Neural progenitor cell (in vitro differentiated cells): ENCODE data around the gene MAGEA1. TPM values are rescaled to one million over a fixed set of nuclear protein-coding genes. Genes with fewer than 3 reads are reported as not detected.
"Not testable (repeated sequence)": the region's sequence is repeated elsewhere in the genome, so short reads cannot be mapped to it uniquely, and the experiment has no call there.

Experiments
- DNase-seq: peaks from one replicate; pipeline ENCODE4 v3.0.0-alpha.2; 2016; ENCODE audit warnings: low spot score
- H2AFZ ChIP-seq: fragments of 200-600 bp; sonication (generic); replicated peaks from 2 replicates; pipeline ENCODE4 v1.6.1; 2016; ENCODE audit warnings: antibody characterized with exemption
- H3F3A ChIP-seq: fragments of 200-600 bp; sonication (generic); 2 replicates; pipeline ENCODE4 v1.6.1; 2016; ENCODE audit warnings: antibody characterized with exemption, low read depth
- H3K27ac ChIP-seq: fragments of 200-600 bp; sonication (generic); 2 replicates; pipeline ENCODE4 v1.5.1; 2016; ENCODE audit warnings: mild to moderate bottlenecking
- H3K27me3 ChIP-seq: fragments of 200-600 bp; sonication (generic); 2 replicates; pipeline ENCODE4 v1.6.1; 2016; ENCODE audit warnings: mild to moderate bottlenecking, moderate library complexity
- H3K36me3 ChIP-seq: fragments of 200-600 bp; sonication (generic); 2 replicates; pipeline ENCODE4 v1.5.1; 2016
- H3K4me1 ChIP-seq: fragments of 200-600 bp; sonication (generic); 2 replicates; pipeline ENCODE4 v1.6.1; 2016; ENCODE audit warnings: mixed run types
- H3K4me2 ChIP-seq: fragments of 200-600 bp; sonication (generic); 2 replicates; pipeline ENCODE4 v1.6.1; 2016
- H3K4me3 ChIP-seq: fragments of 200-600 bp; sonication (generic); 2 replicates; pipeline ENCODE4 v1.5.1; 2016
- H3K79me2 ChIP-seq: fragments of 200-600 bp; sonication (generic); 2 replicates; pipeline ENCODE4 v1.6.1; 2016; ENCODE audit warnings: low read depth
- H3K9ac ChIP-seq: fragments of 200-600 bp; sonication (generic); 2 replicates; pipeline ENCODE4 v1.6.1; 2016
- H3K9me3 ChIP-seq: fragments of 200-600 bp; sonication (generic); 2 replicates; pipeline ENCODE4 v1.5.1; 2016; ENCODE audit warnings: low read depth
- H4K20me1 ChIP-seq: fragments of 200-600 bp; sonication (generic); 2 replicates; pipeline ENCODE4 v1.6.1; 2016; ENCODE audit warnings: low read depth
- H3K27ac Mint-ChIP-seq: 3 replicates; pipeline ENCODE4 v1.8.0; 2021; ENCODE audit warnings: mixed read lengths
- H3K27me3 Mint-ChIP-seq: 2 replicates; pipeline ENCODE4 v1.8.0; 2022; ENCODE audit warnings: low read depth, mild to moderate bottlenecking, inconsistent platforms, moderate library complexity, mixed read lengths; ENCODE audit not compliant: insufficient read depth
- H3K36me3 Mint-ChIP-seq: 3 replicates; pipeline ENCODE4 v1.8.0; 2021; ENCODE audit warnings: mixed read lengths
- H3K4me1 Mint-ChIP-seq: 3 replicates; pipeline ENCODE4 v1.8.0; 2021; ENCODE audit warnings: mixed read lengths
- H3K4me3 Mint-ChIP-seq: 3 replicates; pipeline ENCODE4 v1.8.0; 2021; ENCODE audit warnings: mild to moderate bottlenecking, moderate library complexity, mixed read lengths
- H3K9me3 Mint-ChIP-seq: 3 replicates; pipeline ENCODE4 v1.8.0; 2020; ENCODE audit warnings: mixed read lengths
- EZH2 ChIP-seq: fragments of 200-600 bp; sonication (generic); IDR thresholded peaks from 2 replicates; pipeline ENCODE4 v1.6.1; 2017; ENCODE audit warnings: antibody characterized with exemption, mild to moderate bottlenecking, moderate library complexity
- EZH2phosphoT487 ChIP-seq: fragments of 200-600 bp; sonication (generic); IDR thresholded peaks from 2 replicates; pipeline ENCODE4 v1.6.1; 2017; ENCODE audit warnings: antibody characterized with exemption
- total RNA-seq: library from RNA; depleted of rRNA; stranded (reverse); fragments of >200 nt; gene quantifications from 2 replicates; pipeline ENCODE4 v1.2.3, GENCODE V29; 2015; ENCODE audit warnings: low replicate concordance
- TF ChIP-seq, protein P1 (sequence below): fragments of 200-600 bp; sonication (generic); IDR thresholded peaks from 2 replicates; pipeline ENCODE4 v1.5.1; 2017; ENCODE audit warnings: antibody characterized with exemption, mild to moderate bottlenecking

The MAGEA1 gene
- total RNA-seq, 1 donor from 2014 or later: not detected

DNA sequence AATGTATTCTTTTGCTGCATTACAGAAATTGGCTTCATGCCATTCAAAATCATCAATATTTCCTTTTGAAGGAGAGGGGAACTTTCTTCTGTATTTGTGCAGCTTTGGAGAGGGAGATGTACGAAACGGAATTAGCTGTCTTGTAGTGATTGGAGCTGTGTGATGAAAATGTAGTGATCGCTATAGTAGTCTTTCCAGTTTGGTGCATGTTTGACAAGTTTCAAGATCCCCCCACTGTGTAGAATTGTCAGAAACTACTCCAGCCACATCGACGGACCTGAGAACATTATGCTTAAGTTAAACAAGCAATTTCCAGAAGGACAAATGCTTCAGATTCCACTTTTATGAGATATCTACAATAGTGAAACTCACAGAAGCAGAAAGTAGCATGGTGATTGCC, 21.6 kb upstream of the MAGEA1 start:
- no peak overlapping the region for H3K4me3 Mint-ChIP-seq
- H3K27me3 ChIP-seq: no peaks in the 10 kb centered on the region
- H3K9ac ChIP-seq: no peak overlapping the region
- no peak for DNase-seq
- no peaks in the 10 kb centered on the region for H3K36me3 Mint-ChIP-seq
- H3K4me1 Mint-ChIP-seq: no peaks in the 10 kb centered on the region
- no peaks in the 10 kb centered on the region for H3F3A ChIP-seq
- no peak overlapping the region for H3K27ac ChIP-seq
- no peaks in the 10 kb centered on the region for H3K36me3 ChIP-seq
- H2AFZ ChIP-seq: no peak overlapping the region
- H3K4me2 ChIP-seq: no peak overlapping the region
- no peaks in the 10 kb centered on the region for H3K9me3 ChIP-seq
- H4K20me1 ChIP-seq: no peaks in the 10 kb centered on the region
- H3K9me3 Mint-ChIP-seq: peaks cover 6% of the 10 kb centered on the region
- peaks cover 4% of the 10 kb centered on the region for H3K27me3 Mint-ChIP-seq
- H3K79me2 ChIP-seq: no peaks in the 10 kb centered on the region
- no peak overlapping the region for H3K4me3 ChIP-seq
- no peak overlapping the region for H3K27ac Mint-ChIP-seq
- TF ChIP-seq EZH2: no peak
- TF ChIP-seq, protein P1, sequence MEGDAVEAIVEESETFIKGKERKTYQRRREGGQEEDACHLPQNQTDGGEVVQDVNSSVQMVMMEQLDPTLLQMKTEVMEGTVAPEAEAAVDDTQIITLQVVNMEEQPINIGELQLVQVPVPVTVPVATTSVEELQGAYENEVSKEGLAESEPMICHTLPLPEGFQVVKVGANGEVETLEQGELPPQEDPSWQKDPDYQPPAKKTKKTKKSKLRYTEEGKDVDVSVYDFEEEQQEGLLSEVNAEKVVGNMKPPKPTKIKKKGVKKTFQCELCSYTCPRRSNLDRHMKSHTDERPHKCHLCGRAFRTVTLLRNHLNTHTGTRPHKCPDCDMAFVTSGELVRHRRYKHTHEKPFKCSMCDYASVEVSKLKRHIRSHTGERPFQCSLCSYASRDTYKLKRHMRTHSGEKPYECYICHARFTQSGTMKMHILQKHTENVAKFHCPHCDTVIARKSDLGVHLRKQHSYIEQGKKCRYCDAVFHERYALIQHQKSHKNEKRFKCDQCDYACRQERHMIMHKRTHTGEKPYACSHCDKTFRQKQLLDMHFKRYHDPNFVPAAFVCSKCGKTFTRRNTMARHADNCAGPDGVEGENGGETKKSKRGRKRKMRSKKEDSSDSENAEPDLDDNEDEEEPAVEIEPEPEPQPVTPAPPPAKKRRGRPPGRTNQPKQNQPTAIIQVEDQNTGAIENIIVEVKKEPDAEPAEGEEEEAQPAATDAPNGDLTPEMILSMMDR: no peak
- no peak for TF ChIP-seq EZH2phosphoT487
- no peaks in the 10 kb centered on the region for H3K4me1 ChIP-seq

- Histone ChIP-seq H3K9me3 (no peaks in the 10 kb centered on the region), H3K27me3 (no peaks in the 10 kb centered on the region), H3K9ac (no peak overlapping the region), H3F3A (no peaks in the 10 kb centered on the region), H3K27ac (no peak overlapping the region), H2AFZ (no peak overlapping the region), H3K4me3 (no peak overlapping the region), H3K79me2 (no peaks in the 10 kb centered on the region), H4K20me1 (no peaks in the 10 kb centered on the region), H3K36me3 (no peaks in the 10 kb centered on the region), H3K4me2 (no peak overlapping the region), H3K4me1 (no peaks in the 10 kb centered on the region)
- Mint-ChIP-seq H3K4me1 (no peaks in the 10 kb centered on the region), H3K27me3 (peaks cover 4% of the 10 kb centered on the region), H3K4me3 (no peak overlapping the region), H3K9me3 (peaks cover 6% of the 10 kb centered on the region), H3K36me3 (no peaks in the 10 kb centered on the region), H3K27ac (no peak overlapping the region)
- no peak for DNase-seq
- TF ChIP-seq, protein P1: no peak
- TF ChIP-seq EZH2phosphoT487 (no peak), EZH2 (no peak)
These were observed 20.8 kb upstream of the MAGEA1 start for GRCh38 chrX:153158319-153158718.

DNA sequence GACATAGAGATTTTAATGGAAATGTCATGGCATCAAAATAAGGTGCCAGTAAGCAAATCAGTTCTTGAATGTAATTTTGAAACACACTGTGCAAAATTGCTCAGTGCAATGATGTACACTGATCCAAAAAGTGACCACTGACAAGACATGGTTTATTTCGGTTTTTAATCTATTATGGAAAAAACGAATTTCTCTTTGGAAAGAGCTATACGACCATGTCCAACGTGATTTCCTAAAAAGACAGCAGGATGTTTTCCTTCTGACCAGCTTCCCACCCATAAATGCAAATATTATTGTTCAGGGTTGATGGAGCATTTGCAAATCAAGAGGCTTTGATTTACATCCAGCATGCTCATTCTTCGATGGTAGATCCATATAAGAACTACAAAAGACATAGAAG, 17.1 kb upstream of the MAGEA1 start:
- Mint-ChIP-seq H3K9me3 (peaks cover 10% of the 10 kb centered on the region), H3K4me3 (no peak overlapping the region), H3K36me3 (no peaks in the 10 kb centered on the region), H3K27ac (no peak overlapping the region), H3K4me1 (peaks cover 5% of the 10 kb centered on the region), H3K27me3 (no peaks in the 10 kb centered on the region)
- H3K36me3 ChIP-seq: no peaks in the 10 kb centered on the region
- no peaks in the 10 kb centered on the region for H3K27me3 ChIP-seq
- no peaks in the 10 kb centered on the region for H3K9me3 ChIP-seq
- no peak overlapping the region for H3K4me3 ChIP-seq
- H3K4me2 ChIP-seq: no peak overlapping the region
- no peaks in the 10 kb centered on the region for H3K4me1 ChIP-seq
- no peak for DNase-seq
- H3K79me2 ChIP-seq: no peaks in the 10 kb centered on the region
- H3K9ac ChIP-seq: no peak overlapping the region
- H3F3A ChIP-seq: no peaks in the 10 kb centered on the region
- no peak overlapping the region for H3K27ac ChIP-seq
- TF ChIP-seq EZH2phosphoT487 (no peak), EZH2 (no peak)
- TF ChIP-seq, protein P1: no peak
- no peaks in the 10 kb centered on the region for H4K20me1 ChIP-seq
- H2AFZ ChIP-seq: no peak overlapping the region

DNA sequence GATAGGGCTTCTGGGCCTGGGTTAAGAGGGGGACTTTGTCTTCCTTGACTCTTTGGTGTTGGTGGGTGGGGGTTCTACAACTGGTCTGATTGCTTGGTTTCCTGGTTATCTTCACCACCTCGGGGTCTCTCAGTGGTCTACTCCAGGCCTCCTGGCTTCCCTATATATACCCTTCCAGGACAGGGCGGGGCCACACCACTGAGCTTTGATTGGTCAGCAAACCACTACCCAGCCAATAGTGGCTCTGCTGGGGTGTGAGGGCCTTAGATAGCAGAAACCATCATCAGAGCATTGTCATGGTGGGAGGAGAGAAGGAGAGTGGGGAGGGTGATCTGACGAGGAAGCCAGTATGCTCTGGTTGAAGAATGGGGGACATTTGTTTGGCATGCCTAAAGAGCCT, 14.4 kb upstream of the MAGEA1 start:
- no peaks in the 10 kb centered on the region for H3K9me3 ChIP-seq
- H3K27me3 Mint-ChIP-seq: no peaks in the 10 kb centered on the region
- H3K9ac ChIP-seq: no peak overlapping the region
- peaks cover 5% of the 10 kb centered on the region for H3K4me1 Mint-ChIP-seq
- H3K27me3 ChIP-seq: no peaks in the 10 kb centered on the region
- no peaks in the 10 kb centered on the region for H3K79me2 ChIP-seq
- no peak for DNase-seq
- no peak overlapping the region for H2AFZ ChIP-seq
- H3K4me3 Mint-ChIP-seq: no peak overlapping the region
- H3K9me3 Mint-ChIP-seq: peaks cover 13% of the 10 kb centered on the region
- H3K36me3 Mint-ChIP-seq: no peaks in the 10 kb centered on the region
- no peak overlapping the region for H3K27ac ChIP-seq
- H3K36me3 ChIP-seq: no peaks in the 10 kb centered on the region
- H3K4me1 ChIP-seq: no peaks in the 10 kb centered on the region
- no peaks in the 10 kb centered on the region for H4K20me1 ChIP-seq
- H3F3A ChIP-seq: no peaks in the 10 kb centered on the region
- no peak for TF ChIP-seq EZH2phosphoT487
- no peak overlapping the region for H3K27ac Mint-ChIP-seq
- no peak overlapping the region for H3K4me2 ChIP-seq
- H3K4me3 ChIP-seq: no peak overlapping the region

- not testable (repeated sequence) for H3K27ac ChIP-seq, H3K36me3 Mint-ChIP-seq, DNase-seq, H3K9ac ChIP-seq, H3K4me1 ChIP-seq, H3K4me1 Mint-ChIP-seq, H3K27me3 Mint-ChIP-seq, H3F3A ChIP-seq, H2AFZ ChIP-seq, H3K4me3 ChIP-seq, H3K4me2 ChIP-seq, H3K4me3 Mint-ChIP-seq, H3K27ac Mint-ChIP-seq, H3K9me3 ChIP-seq, H4K20me1 ChIP-seq, H3K27me3 ChIP-seq, H3K79me2 ChIP-seq, H3K36me3 ChIP-seq
- peaks cover 22% of the 10 kb centered on the region for H3K9me3 Mint-ChIP-seq
These were observed 10.7 kb upstream of the MAGEA1 start for GRCh38 chrX:153168423-153168822.
